H1 (cell line): Measurements from ENCODE around the gene ATP2A3. TPM values are rescaled to one million over a fixed set of nuclear protein-coding genes. Genes with fewer than 3 reads are reported as not detected.

ENCODE experiments used
- CTBP2 ChIP-seq: IDR thresholded peaks from 2 replicates; pipeline ENCODE4 v1.7.0; 2011; ENCODE audit warnings: borderline replicate concordance, mild to moderate bottlenecking, moderate library complexity, mixed read lengths, low read length; ENCODE audit not compliant: insufficient read depth, insufficient read length
- EP300 ChIP-seq, 2 experiments: IDR thresholded peaks; 1 replicate in 1 of 2; 2 replicates in 1 of 2; pipeline ENCODE4 v1.6.1; 2011 to 2012; ENCODE audit warnings: low read depth in 2 of 2, low read length in 2 of 2, mild to moderate bottlenecking in 2 of 2, borderline replicate concordance in 1 of 2, inconsistent platforms in 1 of 2, moderate library complexity in 1 of 2
- HDAC6 ChIP-seq: IDR thresholded peaks from one replicate; pipeline ENCODE4 v1.7.1; 2012; ENCODE audit warnings: low read depth, mild to moderate bottlenecking, inconsistent platforms, low read length, moderate library complexity
- JUN ChIP-seq: IDR thresholded peaks from 2 replicates; pipeline ENCODE4 v1.6.1; 2011; ENCODE audit warnings: low read depth, mild to moderate bottlenecking, improper control_type of control experiment, low read length
- KDM4A ChIP-seq: IDR thresholded peaks from one replicate; pipeline ENCODE4 v1.7.1; 2012; ENCODE audit warnings: low read depth, mild to moderate bottlenecking, moderate library complexity, low read length, inconsistent platforms; ENCODE audit not compliant: severe bottlenecking
- NRF1 ChIP-seq: IDR thresholded peaks from 2 replicates; pipeline ENCODE4 v1.6.1; 2011; ENCODE audit warnings: mild to moderate bottlenecking, low read depth, low read length, improper control_type of control experiment
- SIN3A ChIP-seq, 2 experiments: IDR thresholded peaks in 1 of 2; conservative IDR thresholded peaks in 1 of 2; 2 replicates each; pipeline ENCODE4 v1.6.1; 2011 to 2012; ENCODE audit warnings: low read length in 2 of 2, improper control_type of control experiment in 1 of 2, low read depth in 1 of 2, mild to moderate bottlenecking in 1 of 2
- polyA plus RNA-seq, 7 experiments: library from polyadenylated mRNA; depleted of rRNA in 3 of 7; stranded (reverse) in 5 of 7; unstranded in 2 of 7; fragments of >200 nt in 5 of 7; fragments of 200-250 nt in 2 of 7; gene quantifications; 1 replicate in 5 of 7; 2 replicates in 1 of 7; 4 replicates in 1 of 7; pipeline versions ENCODE4 v1.2.1 to v1.2.3, GENCODE V29; 2011 to 2013; ENCODE audit warnings: missing spikeins in 2 of 7, mixed read lengths in 2 of 7
- total RNA-seq: library from RNA; stranded (reverse); fragmentation: NEBNext Ultra II Directional; extraction: Animal tissue kit (Norgen Biotek cat#: 25700); gene quantifications from 2 replicates; pipeline ENCODE4 v1.2.1, GENCODE V29; 2021
- TF ChIP-seq, protein P1 (sequence below): fragments of 300-600 bp; sonication (generic); IDR thresholded peaks from 2 replicates; pipeline ENCODE4 v1.7.1; 2012; ENCODE audit warnings: low read length, moderate library complexity, mild to moderate bottlenecking, inconsistent platforms; ENCODE audit not compliant: insufficient replicate concordance

Gene ATP2A3
- total and polyA plus RNA-seq, 2 of the 8 experiments (the other 6 are each of a cell fraction or from before 2014, with no cell fraction given), result 18.4 to 32.5 TPM

DNA sequence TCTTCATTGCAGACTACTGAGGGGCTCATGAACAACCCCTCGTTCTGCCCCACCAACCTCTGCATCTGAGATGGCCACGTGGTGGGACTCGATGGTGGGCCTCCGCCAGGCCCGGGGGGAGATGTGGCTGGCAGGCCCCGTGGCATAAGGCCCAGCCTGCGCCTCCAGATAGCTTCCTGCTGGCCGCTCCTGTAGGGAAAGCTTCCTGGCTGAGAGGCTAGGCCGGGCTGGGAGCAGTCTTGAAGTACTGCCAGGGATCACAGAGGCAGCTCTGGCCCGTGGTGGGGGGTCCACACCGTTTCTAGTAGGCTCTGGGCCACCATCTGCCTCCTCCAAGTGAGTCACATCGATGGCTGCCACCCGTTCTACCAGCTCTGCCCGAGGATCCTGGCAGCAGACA, 79.0 kb downstream of the ATP2A3 start (continued):
- TF ChIP-seq, protein P1, sequence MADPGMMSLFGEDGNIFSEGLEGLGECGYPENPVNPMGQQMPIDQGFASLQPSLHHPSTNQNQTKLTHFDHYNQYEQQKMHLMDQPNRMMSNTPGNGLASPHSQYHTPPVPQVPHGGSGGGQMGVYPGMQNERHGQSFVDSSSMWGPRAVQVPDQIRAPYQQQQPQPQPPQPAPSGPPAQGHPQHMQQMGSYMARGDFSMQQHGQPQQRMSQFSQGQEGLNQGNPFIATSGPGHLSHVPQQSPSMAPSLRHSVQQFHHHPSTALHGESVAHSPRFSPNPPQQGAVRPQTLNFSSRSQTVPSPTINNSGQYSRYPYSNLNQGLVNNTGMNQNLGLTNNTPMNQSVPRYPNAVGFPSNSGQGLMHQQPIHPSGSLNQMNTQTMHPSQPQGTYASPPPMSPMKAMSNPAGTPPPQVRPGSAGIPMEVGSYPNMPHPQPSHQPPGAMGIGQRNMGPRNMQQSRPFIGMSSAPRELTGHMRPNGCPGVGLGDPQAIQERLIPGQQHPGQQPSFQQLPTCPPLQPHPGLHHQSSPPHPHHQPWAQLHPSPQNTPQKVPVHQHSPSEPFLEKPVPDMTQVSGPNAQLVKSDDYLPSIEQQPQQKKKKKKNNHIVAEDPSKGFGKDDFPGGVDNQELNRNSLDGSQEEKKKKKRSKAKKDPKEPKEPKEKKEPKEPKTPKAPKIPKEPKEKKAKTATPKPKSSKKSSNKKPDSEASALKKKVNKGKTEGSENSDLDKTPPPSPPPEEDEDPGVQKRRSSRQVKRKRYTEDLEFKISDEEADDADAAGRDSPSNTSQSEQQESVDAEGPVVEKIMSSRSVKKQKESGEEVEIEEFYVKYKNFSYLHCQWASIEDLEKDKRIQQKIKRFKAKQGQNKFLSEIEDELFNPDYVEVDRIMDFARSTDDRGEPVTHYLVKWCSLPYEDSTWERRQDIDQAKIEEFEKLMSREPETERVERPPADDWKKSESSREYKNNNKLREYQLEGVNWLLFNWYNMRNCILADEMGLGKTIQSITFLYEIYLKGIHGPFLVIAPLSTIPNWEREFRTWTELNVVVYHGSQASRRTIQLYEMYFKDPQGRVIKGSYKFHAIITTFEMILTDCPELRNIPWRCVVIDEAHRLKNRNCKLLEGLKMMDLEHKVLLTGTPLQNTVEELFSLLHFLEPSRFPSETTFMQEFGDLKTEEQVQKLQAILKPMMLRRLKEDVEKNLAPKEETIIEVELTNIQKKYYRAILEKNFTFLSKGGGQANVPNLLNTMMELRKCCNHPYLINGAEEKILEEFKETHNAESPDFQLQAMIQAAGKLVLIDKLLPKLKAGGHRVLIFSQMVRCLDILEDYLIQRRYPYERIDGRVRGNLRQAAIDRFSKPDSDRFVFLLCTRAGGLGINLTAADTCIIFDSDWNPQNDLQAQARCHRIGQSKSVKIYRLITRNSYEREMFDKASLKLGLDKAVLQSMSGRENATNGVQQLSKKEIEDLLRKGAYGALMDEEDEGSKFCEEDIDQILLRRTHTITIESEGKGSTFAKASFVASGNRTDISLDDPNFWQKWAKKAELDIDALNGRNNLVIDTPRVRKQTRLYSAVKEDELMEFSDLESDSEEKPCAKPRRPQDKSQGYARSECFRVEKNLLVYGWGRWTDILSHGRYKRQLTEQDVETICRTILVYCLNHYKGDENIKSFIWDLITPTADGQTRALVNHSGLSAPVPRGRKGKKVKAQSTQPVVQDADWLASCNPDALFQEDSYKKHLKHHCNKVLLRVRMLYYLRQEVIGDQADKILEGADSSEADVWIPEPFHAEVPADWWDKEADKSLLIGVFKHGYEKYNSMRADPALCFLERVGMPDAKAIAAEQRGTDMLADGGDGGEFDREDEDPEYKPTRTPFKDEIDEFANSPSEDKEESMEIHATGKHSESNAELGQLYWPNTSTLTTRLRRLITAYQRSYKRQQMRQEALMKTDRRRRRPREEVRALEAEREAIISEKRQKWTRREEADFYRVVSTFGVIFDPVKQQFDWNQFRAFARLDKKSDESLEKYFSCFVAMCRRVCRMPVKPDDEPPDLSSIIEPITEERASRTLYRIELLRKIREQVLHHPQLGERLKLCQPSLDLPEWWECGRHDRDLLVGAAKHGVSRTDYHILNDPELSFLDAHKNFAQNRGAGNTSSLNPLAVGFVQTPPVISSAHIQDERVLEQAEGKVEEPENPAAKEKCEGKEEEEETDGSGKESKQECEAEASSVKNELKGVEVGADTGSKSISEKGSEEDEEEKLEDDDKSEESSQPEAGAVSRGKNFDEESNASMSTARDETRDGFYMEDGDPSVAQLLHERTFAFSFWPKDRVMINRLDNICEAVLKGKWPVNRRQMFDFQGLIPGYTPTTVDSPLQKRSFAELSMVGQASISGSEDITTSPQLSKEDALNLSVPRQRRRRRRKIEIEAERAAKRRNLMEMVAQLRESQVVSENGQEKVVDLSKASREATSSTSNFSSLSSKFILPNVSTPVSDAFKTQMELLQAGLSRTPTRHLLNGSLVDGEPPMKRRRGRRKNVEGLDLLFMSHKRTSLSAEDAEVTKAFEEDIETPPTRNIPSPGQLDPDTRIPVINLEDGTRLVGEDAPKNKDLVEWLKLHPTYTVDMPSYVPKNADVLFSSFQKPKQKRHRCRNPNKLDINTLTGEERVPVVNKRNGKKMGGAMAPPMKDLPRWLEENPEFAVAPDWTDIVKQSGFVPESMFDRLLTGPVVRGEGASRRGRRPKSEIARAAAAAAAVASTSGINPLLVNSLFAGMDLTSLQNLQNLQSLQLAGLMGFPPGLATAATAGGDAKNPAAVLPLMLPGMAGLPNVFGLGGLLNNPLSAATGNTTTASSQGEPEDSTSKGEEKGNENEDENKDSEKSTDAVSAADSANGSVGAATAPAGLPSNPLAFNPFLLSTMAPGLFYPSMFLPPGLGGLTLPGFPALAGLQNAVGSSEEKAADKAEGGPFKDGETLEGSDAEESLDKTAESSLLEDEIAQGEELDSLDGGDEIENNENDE, result no peak
- TF ChIP-seq NRF1 (no peak), CTBP2 (no peak), EP300 (IDR thresholded peaks at IDR 0.05; ENCODE audit: borderline replicate concordance in 1 of 2, low read depth in 2 of 2, low read length in 2 of 2) (no peak), KDM4A (no peak), JUN (no peak), HDAC6 (no peak), SIN3A (conservative IDR thresholded peaks at IDR 0.05 in 1 of 2, IDR thresholded peaks at IDR 0.05 in 1 of 2; ENCODE audit: low read depth in 1 of 2, low read length in 2 of 2) (no peak)
